Stimulated activated CD4-positive, alpha-beta T cell treated with anti-CD3 and anti-CD28 coated beads, Interleukin-1b, Interleukin-23, amount 100 ng/mL, for 24 hours (primary cell): ENCODE results near the gene SH3RF1.
"Not testable (repeated sequence)": the region's sequence is repeated elsewhere in the genome, so short reads cannot be mapped to it uniquely, and the experiment has no call there.

Experiments
- DNase-seq, 4 experiments: peaks; one replicate each; pipeline ENCODE4 v3.0.0-alpha.2; 2020; ENCODE audit warnings: low read depth in 4 of 4, low spot score in 1 of 4

SH3RF1 gene

GRCh38 chr4:169202145-169202699 is 68.5 kb downstream of the SH3RF1 start:
- DNase-seq: no peak

DNA sequence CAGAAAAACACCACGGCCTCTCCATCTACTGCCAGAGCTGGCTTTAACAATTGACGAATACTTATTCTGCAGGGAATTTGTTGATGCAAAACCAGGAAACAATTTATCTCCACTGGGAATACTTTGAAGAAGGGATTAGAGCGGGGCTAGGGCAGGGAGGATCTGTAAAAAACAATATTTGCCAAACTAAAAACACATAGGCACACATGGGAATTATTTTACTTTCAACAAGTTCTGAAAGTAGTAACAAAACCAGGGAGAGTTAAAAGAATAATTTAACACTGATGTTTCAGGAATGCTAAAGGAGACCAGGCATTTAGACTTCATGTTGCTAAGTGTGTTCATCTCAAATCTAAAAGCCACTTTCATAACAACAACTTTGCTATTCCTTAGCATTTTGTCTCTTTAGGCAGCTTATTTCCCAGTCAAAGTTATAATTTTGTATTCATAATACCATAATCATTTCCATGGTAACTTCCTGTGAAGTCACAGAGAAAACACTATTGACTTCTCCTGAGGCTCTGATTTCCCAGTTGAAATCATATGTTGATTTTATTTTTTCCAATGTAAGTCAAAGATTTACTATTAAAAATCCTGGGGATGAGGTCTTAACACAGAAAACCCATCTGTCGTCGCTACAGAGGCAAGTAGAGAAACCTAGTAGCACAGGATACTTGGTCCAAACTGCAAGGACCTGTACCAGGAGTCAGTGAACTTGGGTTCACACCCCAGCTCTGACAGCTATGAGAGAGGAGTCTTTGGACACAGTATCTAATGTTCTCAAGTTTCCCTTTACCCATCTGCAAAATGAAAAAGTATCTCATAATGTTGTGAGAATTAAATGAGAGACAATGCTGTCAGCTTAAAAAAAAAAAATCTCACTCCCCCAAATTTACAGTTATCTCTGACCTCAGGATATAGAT is 69.3 kb downstream of the SH3RF1 start:
- no peak for DNase-seq

DNA sequence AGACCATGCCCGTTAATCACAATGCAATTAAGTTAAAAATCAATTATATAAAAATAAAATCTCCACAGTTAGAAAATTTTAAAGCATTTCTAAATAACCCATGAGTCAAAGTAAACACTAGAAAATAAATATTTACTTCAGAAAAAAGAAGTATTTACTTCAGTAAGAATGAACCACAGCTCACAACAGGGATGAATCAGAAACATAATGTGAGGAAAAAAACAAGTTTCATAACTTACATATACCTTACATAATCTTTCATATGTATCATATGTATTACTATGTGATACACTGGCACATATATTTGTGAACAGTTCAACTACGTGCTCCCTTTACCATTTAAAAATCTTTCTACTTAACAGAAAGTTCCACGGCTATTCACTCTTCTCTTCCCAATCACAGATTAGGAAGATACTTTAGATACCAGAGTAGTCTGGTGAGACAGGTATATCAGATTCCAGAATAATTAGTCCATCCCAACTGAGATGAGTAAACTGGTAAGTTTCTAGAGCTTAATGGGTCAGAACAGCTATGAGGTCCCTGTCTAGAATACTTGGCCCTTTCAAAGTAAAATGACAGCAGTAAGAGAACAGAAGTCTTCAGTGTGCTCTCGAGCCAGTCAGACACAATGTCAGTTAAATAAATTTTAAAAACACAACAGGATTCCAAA is 70.3 kb downstream of the SH3RF1 start:
- no peak for DNase-seq

DNA sequence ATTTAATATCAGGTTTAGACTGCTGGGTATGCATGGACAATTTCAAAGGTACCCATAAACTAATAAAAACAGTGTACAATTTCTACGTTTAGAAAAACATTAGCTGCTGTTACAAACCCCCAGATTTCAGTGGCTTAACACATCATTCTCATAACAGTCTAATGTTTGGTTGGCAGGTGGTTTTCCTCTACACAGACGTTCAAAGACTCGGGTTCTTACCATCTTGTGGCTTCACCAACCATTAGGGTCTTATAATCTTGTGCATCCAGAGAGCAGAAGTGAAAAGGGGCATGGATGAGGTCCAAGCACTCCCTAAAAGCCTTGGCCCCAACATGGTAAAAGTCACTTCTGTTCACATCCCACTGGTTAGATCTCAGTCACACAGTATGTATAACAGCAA is 71.6 kb downstream of the SH3RF1 start:
- no peak for DNase-seq

- DNase-seq: no peak
These were observed 72.6 kb downstream of the SH3RF1 start for GRCh38 chr4:169198167-169198566.

GRCh38 chr4:169197206-169197605 is 73.5 kb downstream of the SH3RF1 start:
- not testable (repeated sequence) for DNase-seq

DNA sequence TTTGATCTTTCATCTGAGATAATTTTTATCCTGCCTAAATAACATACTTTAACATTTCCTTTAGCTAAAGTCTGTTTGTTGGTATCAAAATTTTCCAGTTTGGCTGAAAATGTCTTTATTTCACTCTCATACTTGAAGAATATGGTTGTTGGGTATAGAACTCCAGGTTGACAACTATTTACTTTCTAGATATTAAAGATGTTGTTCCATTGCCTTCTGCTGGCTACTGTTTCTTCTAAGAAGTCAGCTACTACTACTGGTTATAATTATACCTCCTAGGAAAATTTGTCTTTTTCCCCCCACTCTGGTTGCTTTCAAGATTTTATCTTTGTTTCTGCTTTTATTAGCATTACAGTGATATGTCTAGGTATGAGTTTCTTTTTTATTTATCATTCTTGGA is 75.7 kb downstream of the SH3RF1 start:
- no peak for DNase-seq

DNA sequence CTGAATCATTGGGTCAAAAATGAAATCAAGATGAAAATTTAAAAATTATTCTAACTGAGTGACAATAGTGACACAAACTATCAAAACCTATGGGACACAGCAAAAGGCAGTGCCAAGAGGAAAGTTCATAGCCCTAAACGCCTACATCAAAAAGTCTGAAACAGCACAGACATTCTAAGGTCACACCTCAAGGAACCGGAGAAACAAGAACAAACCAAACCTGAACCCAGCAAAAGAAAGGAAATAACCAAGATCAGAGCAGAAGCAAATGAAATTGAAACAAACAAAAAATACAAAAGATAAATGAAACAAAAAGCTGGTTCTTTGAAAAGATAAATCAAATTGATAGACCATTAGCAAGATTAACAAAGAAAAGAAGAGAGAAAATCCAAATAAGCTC is 80.8 kb downstream of the SH3RF1 start:
- not testable (repeated sequence) for DNase-seq

DNA sequence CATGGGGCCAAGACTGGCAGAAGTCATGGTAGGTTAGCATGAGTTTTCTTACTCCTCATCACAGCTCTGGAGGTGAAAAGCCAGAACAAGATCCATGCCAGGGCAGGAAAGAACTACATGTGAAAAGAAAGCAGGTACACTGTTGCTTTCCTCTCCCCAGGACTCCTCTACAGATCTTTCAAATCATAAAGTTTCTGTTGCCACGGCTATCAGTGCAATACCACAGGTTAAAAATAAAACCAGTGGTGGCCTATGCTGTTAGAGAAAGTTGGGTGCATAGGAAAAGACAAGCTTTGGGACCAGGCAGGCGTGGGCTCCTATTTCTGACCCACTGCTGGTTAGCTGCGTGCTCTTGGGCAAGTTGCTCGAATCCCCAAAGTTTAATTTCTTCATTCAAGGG is 81.4 kb downstream of the SH3RF1 start:
- no peak for DNase-seq

GRCh38 chr4:169188204-169188603 is 82.6 kb downstream of the SH3RF1 start:
- DNase-seq: no peak

GRCh38 chr4:169185133-169185956 is 85.4 kb downstream of the SH3RF1 start:
- no peak for DNase-seq

- DNase-seq: no peak
These were observed 86.1 kb downstream of the SH3RF1 start for GRCh38 chr4:169184686-169185085.

DNA sequence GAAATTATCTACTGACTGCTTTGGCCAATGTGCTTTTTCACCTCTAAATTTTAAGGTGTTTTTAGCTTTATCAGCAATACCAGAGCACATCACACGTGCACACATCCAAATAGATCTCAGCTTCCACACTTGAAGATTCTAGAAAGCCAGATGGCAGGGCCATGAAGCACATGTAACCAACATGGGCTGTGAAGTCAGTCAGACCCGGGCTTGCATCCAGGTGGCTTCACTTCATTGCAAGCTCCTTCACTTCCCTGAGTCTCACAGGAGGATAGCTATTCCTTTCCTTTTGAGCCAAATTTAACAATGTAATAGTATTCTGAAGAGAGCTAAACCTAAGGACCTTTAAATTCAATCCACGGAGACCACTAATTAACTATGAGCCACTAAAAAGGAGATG is 86.5 kb downstream of the SH3RF1 start:
- DNase-seq: no peak

DNA sequence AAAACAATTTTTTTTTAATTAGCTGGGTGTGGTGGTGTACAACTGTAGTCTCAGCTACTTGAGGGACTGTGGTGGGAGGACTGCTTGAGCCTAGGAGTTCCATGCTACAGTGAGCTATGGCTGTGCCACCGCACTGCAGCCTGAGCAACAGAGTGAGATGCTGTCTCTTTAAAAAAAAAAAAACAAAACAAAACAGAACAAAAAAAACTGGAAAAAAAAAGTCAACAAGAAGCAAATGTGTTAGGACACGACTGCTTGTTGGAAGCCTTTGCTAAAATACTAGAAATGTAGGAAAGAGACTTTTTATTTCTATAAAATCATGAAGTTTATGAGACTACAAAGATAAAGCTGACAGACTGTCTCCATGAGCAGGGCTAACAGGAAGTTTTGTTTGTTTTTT is 87.2 kb downstream of the SH3RF1 start:
- no peak for DNase-seq

DNA sequence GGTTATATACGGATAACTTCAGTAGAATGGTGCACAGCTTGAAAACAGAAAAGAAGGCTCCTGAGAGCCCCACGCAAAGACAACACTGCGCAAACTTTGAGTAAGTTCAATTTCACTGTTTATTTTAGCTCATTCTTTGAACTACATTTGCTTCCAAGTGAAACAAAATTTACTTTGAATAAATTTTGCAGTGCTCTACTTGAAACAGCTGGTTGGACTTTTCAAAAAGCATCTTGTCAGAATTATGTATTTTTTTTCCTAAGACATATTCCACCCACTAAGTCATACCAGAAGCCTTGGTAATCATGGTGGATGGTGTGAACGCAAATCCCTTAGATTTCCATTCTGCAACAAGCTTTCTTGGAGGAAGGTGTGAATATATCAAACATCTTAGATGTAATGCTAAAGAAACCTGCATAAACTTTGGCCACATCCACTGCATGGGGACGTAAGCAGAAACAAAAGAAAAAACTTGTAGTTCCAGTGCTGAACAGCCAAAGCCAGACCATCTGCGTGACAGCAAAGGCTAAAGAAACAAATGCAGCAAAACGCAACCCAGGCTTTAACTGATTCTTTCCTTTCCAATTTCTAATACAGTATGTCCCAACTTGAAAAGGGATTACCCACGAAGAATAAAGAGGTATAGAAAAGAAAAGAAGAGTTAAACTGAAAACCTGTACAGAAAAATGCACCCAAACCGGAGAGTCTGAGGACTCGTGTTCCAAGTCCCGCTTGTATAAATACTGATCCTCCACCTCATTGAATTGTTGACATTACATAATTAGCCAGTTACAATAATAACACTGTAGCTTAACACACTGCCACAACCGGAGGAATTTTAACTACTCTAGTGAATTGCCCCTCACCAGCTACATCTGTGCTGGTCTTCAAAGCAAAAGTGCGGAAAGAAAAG is 90.9 kb downstream of the SH3RF1 start:
- no peak for DNase-seq

DNA sequence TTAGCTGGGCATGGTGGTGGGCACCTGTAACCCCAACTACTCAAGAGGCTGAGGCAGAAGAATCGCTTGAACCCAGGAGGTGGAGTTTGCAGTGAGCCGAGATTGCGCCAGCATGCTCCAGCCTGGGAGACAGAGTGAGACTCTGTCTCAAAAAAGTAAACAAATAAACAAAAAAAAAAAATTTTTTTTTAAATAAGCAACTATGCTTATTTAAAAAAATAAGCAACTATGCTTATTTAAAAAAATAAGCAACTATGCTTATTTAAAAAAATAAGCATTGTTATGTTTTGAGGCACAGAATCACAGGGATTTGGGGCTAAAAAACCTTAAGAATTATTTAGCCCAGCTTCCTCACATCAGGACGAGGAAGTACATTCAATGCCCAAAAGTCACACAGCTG is 92.7 kb downstream of the SH3RF1 start:
- not testable (repeated sequence) for DNase-seq

DNA sequence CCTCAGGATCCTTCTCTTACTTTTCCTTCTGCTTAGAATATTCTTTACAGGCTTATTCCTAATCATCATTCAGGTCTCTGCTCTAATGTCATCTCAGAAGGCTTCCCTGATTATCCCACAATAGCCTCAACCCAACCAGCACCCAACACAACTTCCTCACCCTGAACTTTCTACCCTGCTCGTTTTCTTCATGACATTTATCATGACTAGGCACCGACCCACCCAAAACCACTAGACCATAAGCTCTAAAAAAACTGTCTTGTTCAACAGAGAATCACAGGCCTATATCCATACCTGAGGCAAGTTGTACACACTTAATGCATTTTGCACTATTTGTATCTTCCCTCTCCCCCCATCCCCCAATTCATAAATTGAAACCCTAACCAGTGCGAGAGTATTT is 95.3 kb downstream of the SH3RF1 start:
- no peak for DNase-seq

- no peak for DNase-seq
These were observed 95.7 kb downstream of the SH3RF1 start for GRCh38 chr4:169175035-169175434.

DNA sequence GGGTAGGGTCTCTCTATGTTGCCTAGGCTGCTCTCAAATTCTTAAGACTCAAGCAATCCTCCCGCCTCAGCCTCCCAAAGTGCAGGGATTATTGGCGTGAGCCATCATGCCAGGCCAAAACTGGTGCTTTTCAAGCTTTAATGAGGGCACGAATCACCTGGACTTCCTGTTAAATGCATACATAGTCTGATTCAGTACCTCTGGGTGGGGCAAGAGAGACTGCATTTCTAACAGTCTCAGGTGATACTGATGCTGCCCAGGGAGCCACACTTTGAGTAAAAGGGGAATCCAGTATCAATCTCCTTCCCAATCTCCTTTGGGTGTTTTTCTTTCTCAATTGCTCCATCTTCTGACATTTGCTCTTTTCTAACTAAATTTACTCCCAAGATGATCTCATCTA is 96.5 kb downstream of the SH3RF1 start:
- DNase-seq: no peak
